ENCODE data around the gene ZNF436. TPM values are rescaled to one million over a fixed set of nuclear protein-coding genes. Genes with fewer than 3 reads are reported as not detected.
A peak's percentile ranks its signal among the peaks of the same experiment; 100 is the strongest.

Gene ZNF436
- total RNA-seq, 4 donors from 2014 or later, result 6.0 to 7.1 (median 6.8) TPM

DNA sequence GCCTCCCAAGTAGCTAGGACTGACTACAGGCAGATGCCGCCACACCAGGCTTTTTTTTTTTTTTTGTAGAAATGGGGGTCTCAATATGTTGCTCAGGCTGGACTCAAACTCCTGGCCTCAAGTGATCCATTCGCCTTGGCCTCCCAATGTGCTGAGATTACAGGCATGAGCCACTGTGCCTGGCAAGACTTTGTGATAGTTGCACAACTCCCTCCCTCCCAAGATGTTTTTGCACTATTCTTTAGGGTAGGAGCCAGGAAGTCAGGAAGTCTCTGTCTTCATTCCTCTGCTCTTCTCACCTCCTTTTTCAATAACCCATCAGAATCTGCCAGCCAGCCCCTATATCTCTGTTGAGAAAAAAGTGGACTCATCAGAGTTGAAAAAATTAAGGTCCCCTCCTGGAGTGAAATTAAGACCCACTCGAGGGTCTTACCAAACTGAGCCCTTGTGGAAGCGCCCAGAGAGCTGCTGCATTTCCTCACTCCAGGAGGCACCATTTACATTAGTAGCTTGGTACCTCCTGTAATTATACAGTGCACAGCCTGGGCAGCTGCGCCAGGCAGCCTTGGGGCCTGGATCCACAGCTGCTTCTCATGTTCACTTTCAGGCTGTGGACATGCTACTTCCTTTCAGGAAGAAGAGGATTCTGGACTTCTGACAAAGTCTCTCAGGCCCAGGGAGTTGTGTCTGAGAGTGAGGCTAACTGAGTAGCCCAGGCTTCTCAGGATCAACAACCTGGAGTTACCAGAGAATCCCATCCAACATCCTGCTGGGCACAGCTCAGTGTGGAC, 30.9 kb upstream of the ZNF436 start:
- TF ChIP-seq POLR2A (IDR thresholded peaks at IDR 0.05), result no peak
- no peaks in the 10 kb centered on the region for H3K27me3 ChIP-seq
- intact Hi-C loops (cut with DNase I; ENCODE audit: low total_unique reads), result loop anchor here (5.0 kb wide), 1 partner anchor 73 kb away; no protein-coding TSS in a partner anchor
- peak overlapping the region; percentile 79 to 85 (median 84) for H3K27ac ChIP-seq
- ATAC-seq, result peak; percentile 31 to 38
- peak; percentile 25 to 61 for DNase-seq
- no peaks in the 10 kb centered on the region for H3K9me3 ChIP-seq
- peaks cover 36 to 61% of the 10 kb centered on the region in 2 donors for H3K4me1 ChIP-seq
- H3K36me3 ChIP-seq, result peaks cover 0 to 9% of the 10 kb centered on the region in 2 donors
- in situ Hi-C loops (cut with MboI; ENCODE audit: low sequenced_read_pairs in 4 of 4), result loop anchor here in 2 of 4 donors (10.0 kb wide), 2 partner anchors 56 to 66 kb away; partner anchors contain the start of gene HNRNPR (in 1 of the 2)
- no peak overlapping the region for H3K4me3 ChIP-seq

DNA sequence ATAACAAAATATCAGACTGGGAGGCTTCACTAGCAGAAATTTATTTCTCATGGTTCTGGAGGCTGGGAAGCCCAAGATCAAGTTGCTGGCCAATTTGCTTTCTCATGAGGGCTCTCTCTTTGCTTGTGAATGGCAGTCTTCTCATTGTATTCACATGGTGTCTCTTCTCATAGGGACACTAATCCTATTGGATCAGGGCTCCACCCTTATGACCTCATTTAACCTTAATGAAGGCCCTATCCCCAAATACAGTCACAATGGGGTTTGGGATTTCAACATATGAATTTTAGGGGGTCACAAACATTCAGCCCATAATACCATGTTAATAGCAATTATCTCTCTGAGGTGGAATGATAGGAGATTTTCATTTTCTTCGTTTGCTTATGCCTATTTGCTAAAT, 29.6 kb upstream of the ZNF436 start:
- TF ChIP-seq POLR2A (IDR thresholded peaks at IDR 0.05), result no peak
- TF ChIP-seq, protein P1, sequence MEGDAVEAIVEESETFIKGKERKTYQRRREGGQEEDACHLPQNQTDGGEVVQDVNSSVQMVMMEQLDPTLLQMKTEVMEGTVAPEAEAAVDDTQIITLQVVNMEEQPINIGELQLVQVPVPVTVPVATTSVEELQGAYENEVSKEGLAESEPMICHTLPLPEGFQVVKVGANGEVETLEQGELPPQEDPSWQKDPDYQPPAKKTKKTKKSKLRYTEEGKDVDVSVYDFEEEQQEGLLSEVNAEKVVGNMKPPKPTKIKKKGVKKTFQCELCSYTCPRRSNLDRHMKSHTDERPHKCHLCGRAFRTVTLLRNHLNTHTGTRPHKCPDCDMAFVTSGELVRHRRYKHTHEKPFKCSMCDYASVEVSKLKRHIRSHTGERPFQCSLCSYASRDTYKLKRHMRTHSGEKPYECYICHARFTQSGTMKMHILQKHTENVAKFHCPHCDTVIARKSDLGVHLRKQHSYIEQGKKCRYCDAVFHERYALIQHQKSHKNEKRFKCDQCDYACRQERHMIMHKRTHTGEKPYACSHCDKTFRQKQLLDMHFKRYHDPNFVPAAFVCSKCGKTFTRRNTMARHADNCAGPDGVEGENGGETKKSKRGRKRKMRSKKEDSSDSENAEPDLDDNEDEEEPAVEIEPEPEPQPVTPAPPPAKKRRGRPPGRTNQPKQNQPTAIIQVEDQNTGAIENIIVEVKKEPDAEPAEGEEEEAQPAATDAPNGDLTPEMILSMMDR (IDR thresholded peaks at IDR 0.05 in 4 of 5, conservative IDR thresholded peaks at IDR 0.05 in 1 of 5), result no peak
- in situ Hi-C loops (cut with MboI; ENCODE audit: low sequenced_read_pairs in 4 of 4), result no loop called here
- no peaks in the 10 kb centered on the region for H3K9me3 ChIP-seq
- intact Hi-C loops (cut with DNase I; ENCODE audit: low total_unique reads), result no loop called here
- DNase-seq (no peak), ATAC-seq (no peak)
- peaks cover 40 to 68% of the 10 kb centered on the region in 2 donors for H3K4me1 ChIP-seq
- no peaks in the 10 kb centered on the region for H3K27me3 ChIP-seq
- H3K36me3 ChIP-seq, result peaks cover 0 to 9% of the 10 kb centered on the region in 2 donors
- no peak overlapping the region for H3K4me3 ChIP-seq
- peak overlapping the region in 3 of 4 donors; percentile 83 to 85 (median 84) for H3K27ac ChIP-seq

DNA sequence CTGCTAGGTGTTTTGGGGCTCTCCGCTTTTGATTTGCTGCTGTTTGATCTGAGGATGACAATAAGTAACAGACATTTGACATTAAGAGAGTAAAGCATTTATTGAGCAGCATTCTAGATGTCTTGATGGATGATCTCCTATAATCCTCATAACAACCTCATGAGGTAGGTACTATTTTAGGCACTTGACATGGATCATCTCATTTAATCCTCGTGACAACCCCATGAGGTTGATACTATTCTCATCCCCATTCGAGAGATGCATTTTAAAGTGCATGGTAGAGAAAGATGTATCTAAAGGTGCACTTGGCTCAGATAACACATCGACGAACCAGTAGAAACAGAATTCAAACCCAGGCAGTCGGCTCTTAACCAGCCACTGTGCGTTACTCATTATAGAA, 28.3 kb upstream of the ZNF436 start:
- H3K27me3 ChIP-seq, result no peaks in the 10 kb centered on the region
- intact Hi-C loops (cut with DNase I; ENCODE audit: low total_unique reads), result no loop called here
- H3K4me3 ChIP-seq, result no peak overlapping the region
- ATAC-seq (peak in 1 of 2 donors; percentile 20), DNase-seq (no peak)
- TF ChIP-seq, protein P1 (IDR thresholded peaks at IDR 0.05 in 4 of 5, conservative IDR thresholded peaks at IDR 0.05 in 1 of 5), result no peak
- TF ChIP-seq POLR2A (IDR thresholded peaks at IDR 0.05), result no peak
- no peaks in the 10 kb centered on the region for H3K9me3 ChIP-seq
- H3K27ac ChIP-seq, result peak overlapping the region; percentile 44 to 73 (median 50)
- H3K4me1 ChIP-seq, result peaks cover 34 to 58% of the 10 kb centered on the region in 2 donors
- in situ Hi-C loops (cut with MboI; ENCODE audit: low sequenced_read_pairs in 4 of 4), result no loop called here
- H3K36me3 ChIP-seq, result peaks cover 0 to 9% of the 10 kb centered on the region in 2 donors

DNA sequence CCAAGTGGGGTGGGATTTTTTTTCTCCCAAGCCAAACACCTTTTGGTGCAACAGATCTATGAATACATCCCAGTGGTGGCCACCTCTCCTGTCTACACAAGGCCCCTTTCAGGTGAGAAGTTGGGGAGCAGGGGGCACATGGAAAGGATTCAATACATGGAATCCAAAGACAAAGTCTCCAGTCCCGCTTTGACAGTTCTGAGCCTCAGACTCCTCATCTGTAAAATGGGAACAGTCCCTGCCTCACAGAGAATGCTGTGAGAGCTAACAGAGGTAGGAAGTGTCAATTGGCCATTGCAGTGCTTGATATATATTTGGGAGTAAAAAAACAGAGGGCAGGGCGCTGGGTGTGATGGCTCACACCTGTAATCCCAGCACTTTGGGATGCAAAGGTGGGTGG, 26.7 kb upstream of the ZNF436 start:
- TF ChIP-seq POLR2A (IDR thresholded peaks at IDR 0.05), result no peak
- TF ChIP-seq, protein P1 (IDR thresholded peaks at IDR 0.05 in 4 of 5, conservative IDR thresholded peaks at IDR 0.05 in 1 of 5), result no peak

DNA sequence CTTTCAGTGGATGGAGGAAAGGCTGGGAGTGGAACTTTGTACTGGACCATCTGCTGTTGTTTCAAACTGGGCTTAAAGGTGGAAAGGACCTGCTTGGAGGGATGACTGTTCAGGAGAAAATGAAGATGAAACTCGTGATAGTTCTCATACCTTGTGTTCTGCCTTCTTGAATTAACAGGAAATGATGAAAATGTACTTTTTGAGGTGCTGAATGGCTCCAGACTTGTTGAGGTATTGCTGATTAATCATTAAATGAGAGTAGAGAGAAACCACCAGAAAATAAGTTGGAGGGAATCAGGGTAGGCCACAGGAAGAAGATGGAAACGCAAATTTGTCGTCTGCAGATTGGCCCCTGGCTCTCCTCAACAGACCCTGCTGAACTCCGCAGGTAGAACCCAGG, 26.2 kb upstream of the ZNF436 start:
- H3K4me1 ChIP-seq, result peaks cover 20 to 38% of the 10 kb centered on the region in 2 donors
- ATAC-seq (no peak), DNase-seq (no peak)
- TF ChIP-seq, protein P1 (IDR thresholded peaks at IDR 0.05 in 4 of 5, conservative IDR thresholded peaks at IDR 0.05 in 1 of 5), result no peak
- no peak for TF ChIP-seq POLR2A (IDR thresholded peaks at IDR 0.05)
- no peaks in the 10 kb centered on the region for H3K9me3 ChIP-seq
- peak overlapping the region; percentile 46 to 70 (median 66) for H3K27ac ChIP-seq
- intact Hi-C loops (cut with DNase I; ENCODE audit: low total_unique reads) (no loop called here), in situ Hi-C loops (cut with MboI; ENCODE audit: low sequenced_read_pairs in 4 of 4) (no loop called here)
- no peaks in the 10 kb centered on the region for H3K27me3 ChIP-seq
- H3K4me3 ChIP-seq, result no peak overlapping the region
- H3K36me3 ChIP-seq, result peaks cover 0 to 9% of the 10 kb centered on the region in 2 donors

More for the DNA sequence above, 26.7 kb upstream of the ZNF436 start:
- DNase-seq (no peak), ATAC-seq (no peak)
- Histone ChIP-seq H3K27ac (no peak overlapping the region), H3K4me3 (no peak overlapping the region), H3K27me3 (no peaks in the 10 kb centered on the region), H3K4me1 (peaks cover 25 to 43% of the 10 kb centered on the region in 2 donors), H3K36me3 (peaks cover 0 to 9% of the 10 kb centered on the region in 2 donors), H3K9me3 (no peaks in the 10 kb centered on the region)
- in situ Hi-C loops (cut with MboI; ENCODE audit: low sequenced_read_pairs in 4 of 4), result no loop called here
- intact Hi-C loops (cut with DNase I; ENCODE audit: low total_unique reads), result no loop called here
